Thoracic aorta (tissue), 2 donors: ENCODE results near the gene ABCC11. TPM values are rescaled to one million over a fixed set of nuclear protein-coding genes. Genes with fewer than 3 reads are reported as not detected.

ENCODE experiments used
- ATAC-seq: fragments of 150-250 bp; one replicate; pipeline ENCODE4 v1.8.0; 2017; ENCODE audit warnings: low read depth; ENCODE audit not compliant: insufficient number of reproducible peaks, low FRiP score
- DNase-seq: peaks from one replicate; pipeline ENCODE4 v3.0.0-alpha.2; 2020; ENCODE audit warnings: low spot score
- H3K27ac ChIP-seq, 2 donors: fragments of 200-600 bp; sonication (generic); 1 replicate in 1 of 2; 2 replicates in 1 of 2; pipeline ENCODE4 v1.5.1; 2016; ENCODE audit warnings: mild to moderate bottlenecking in 2 of 2, moderate library complexity in 2 of 2
- H3K27me3 ChIP-seq: fragments of 200-600 bp; sonication (generic); replicated peaks from 2 replicates; pipeline ENCODE4 v1.6.0; 2016; ENCODE audit warnings: mild to moderate bottlenecking; ENCODE audit not compliant: insufficient read depth
- H3K36me3 ChIP-seq: fragments of 200-600 bp; sonication (generic); one replicate; pipeline ENCODE4 v1.5.1; 2016
- H3K4me1 ChIP-seq, 2 donors: fragments of 200-600 bp; sonication (generic); 1 replicate in 1 of 2; 2 replicates in 1 of 2; pipeline versions ENCODE4 v1.5.1 to v1.6.0; 2016; ENCODE audit warnings: low read depth in 2 of 2, mild to moderate bottlenecking in 1 of 2; ENCODE audit not compliant: control insufficient read depth in 1 of 2
- H3K4me3 ChIP-seq: fragments of 200-600 bp; sonication (generic); 2 replicates; pipeline ENCODE4 v1.5.1; 2016; ENCODE audit warnings: mild to moderate bottlenecking
- H3K9me3 ChIP-seq: fragments of 200-600 bp; sonication (generic); 2 replicates; pipeline ENCODE4 v1.5.1; 2016
- CTCF ChIP-seq: fragments of 200-600 bp; sonication (generic); IDR thresholded peaks from one replicate; pipeline ENCODE4 v1.5.1; 2019; ENCODE audit warnings: antibody characterized with exemption
- total RNA-seq, 2 donors: library from RNA; depleted of rRNA; stranded (reverse); fragments of >200 nt; gene quantifications; one replicate each; pipeline versions ENCODE4 v1.1.0 to v1.2.3, GENCODE V29; 2016

The ABCC11 gene
- total RNA-seq, 2 donors from 2014 or later = not detected

DNA sequence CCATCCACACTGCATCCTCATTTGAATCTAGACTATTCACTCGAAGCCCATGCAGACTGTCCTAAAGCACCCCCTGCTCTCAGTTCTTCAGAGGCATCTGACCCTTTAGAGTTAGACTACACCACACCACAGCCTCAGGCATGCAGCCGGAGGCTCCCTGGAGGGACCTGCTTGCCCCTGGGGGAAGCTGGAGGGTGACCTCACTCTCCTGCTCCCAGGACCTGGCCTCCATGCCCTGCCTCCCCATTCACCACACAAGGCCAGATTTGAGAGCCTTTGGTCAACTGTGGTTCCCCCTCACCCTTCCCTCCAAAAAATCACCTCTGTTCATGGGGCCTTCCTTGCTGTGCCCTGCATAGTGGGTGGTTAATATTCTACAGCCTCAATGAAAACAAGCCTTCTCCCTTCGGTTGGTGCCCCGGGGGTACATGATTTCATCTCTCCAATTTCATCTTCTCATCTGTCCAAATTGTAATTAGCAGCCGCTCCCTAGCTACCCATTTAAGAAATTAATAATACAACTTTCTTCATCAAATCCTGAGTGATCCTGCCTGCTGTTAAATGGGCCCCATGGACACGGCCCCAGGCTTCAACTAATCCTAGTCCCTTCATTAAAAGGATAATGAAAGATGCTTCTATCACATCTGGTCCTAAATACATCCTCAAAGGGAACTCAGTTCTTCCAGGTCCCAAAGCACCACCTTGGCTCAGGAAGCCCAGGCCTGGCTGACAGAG lies 116.0 kb downstream of the ABCC11 start:
- no peaks in the 10 kb centered on the region for H3K36me3 ChIP-seq
- H3K27ac ChIP-seq = no peak overlapping the region
- no peak for TF ChIP-seq CTCF
- H3K9me3 ChIP-seq = no peaks in the 10 kb centered on the region
- no peaks in the 10 kb centered on the region for H3K27me3 ChIP-seq
- H3K4me3 ChIP-seq = no peak overlapping the region
- ATAC-seq (no peak), DNase-seq (no peak)
- peaks cover 0 to 4% of the 10 kb centered on the region in 2 donors for H3K4me1 ChIP-seq

DNA sequence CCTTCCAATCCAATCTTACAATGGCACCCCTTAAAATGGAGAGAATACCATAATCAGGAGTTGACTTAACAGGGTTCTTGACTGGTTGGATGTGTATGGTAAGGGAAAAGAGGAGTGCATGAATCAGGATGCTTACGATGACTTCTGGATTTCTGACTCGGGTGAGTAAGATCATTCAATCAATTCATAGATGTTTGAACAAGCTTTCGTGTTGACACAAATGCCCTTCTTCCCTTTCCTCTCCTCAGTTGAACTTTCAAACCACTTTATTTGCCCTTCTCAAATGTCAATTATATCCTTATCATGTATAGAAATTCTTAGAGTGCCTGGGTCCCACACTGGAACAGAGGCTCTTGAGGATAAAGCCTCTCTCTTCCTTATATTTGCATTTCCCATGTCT lies 117.4 kb downstream of the ABCC11 start:
- Histone ChIP-seq H3K27ac (no peak overlapping the region), H3K4me1 (peaks cover 0 to 4% of the 10 kb centered on the region in 2 donors), H3K36me3 (no peaks in the 10 kb centered on the region), H3K27me3 (no peaks in the 10 kb centered on the region), H3K9me3 (no peaks in the 10 kb centered on the region), H3K4me3 (no peak overlapping the region)
- DNase-seq (no peak), ATAC-seq (no peak)
- TF ChIP-seq CTCF = no peak

- Histone ChIP-seq H3K36me3 (no peaks in the 10 kb centered on the region), H3K4me1 (peaks cover 0 to 4% of the 10 kb centered on the region in 2 donors), H3K9me3 (no peaks in the 10 kb centered on the region), H3K4me3 (no peak overlapping the region), H3K27ac (no peak overlapping the region), H3K27me3 (no peaks in the 10 kb centered on the region)
- no peak for ATAC-seq
- no peak for TF ChIP-seq CTCF
- DNase-seq = no peak
Measured at GRCh38 chr16:48128769-48129168, 118.6 kb downstream of the ABCC11 start.

DNA sequence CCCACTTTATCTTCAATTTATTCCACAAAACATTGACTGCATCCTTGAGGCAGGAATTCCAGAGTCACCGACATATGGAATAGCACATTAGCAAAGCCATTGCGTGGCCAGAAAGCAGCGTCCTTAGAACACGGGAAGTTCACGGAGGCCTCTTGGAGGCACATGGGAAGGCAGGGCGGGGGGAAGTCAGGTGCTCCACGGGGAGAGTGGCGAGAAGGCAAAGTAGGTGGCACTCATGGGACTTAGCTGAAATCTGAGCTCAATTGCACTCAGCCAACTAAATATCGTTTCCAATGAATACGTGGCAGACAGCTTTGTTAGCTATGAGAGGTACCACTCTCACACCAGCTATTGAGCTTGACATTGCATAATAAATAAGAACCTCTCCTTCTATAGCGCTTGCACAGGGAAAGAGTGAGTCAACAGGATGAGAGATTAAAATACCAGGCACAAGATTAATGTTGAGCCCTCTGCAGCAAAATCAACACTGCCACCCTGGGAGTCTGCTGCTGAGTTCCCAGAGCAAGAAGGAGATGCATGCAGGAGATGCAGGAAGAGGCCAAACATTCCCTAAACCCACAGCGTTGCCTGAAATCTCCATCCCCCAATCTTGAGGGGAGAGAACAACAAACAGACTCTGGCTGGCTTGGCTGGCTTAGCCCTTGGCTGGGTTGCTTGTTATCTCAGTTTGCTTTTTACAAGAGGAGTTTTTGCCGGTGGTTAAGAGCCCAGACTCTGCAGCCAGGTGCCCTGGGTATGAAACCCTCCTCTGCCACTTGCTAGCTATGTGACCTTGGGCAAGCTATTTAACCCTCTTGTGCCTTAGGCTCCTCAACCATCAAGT lies 120.3 kb downstream of the ABCC11 start:
- ATAC-seq = peak; percentile 63
- peaks cover 0 to 4% of the 10 kb centered on the region in 2 donors for H3K4me1 ChIP-seq
- no peak overlapping the region for H3K27ac ChIP-seq
- H3K4me3 ChIP-seq = no peak overlapping the region
- no peaks in the 10 kb centered on the region for H3K9me3 ChIP-seq
- TF ChIP-seq CTCF = no peak
- no peaks in the 10 kb centered on the region for H3K36me3 ChIP-seq
- H3K27me3 ChIP-seq = no peaks in the 10 kb centered on the region
- no peak for DNase-seq

- H3K4me3 ChIP-seq = no peak overlapping the region
- ATAC-seq = no peak
- peaks cover 0 to 4% of the 10 kb centered on the region in 2 donors for H3K4me1 ChIP-seq
- no peak for TF ChIP-seq CTCF
- no peak for DNase-seq
- H3K27me3 ChIP-seq = no peaks in the 10 kb centered on the region
- H3K27ac ChIP-seq = no peak overlapping the region
- H3K36me3 ChIP-seq = no peaks in the 10 kb centered on the region
- no peaks in the 10 kb centered on the region for H3K9me3 ChIP-seq
Measured at GRCh38 chr16:48125888-48126287, 121.5 kb downstream of the ABCC11 start.
